Activated naive CD4-positive, alpha-beta T cell (primary cell): Measurements from ENCODE around the gene HDAC9.
"Not testable (repeated sequence)": the region's sequence is repeated elsewhere in the genome, so short reads cannot be mapped to it uniquely, and the experiment has no call there.

Experiments
- DNase-seq, 4 experiments: peaks; one replicate each; lab custom pipeline; 2025; lab: John Stamatoyannopoulos, UW

Gene HDAC9

DNA sequence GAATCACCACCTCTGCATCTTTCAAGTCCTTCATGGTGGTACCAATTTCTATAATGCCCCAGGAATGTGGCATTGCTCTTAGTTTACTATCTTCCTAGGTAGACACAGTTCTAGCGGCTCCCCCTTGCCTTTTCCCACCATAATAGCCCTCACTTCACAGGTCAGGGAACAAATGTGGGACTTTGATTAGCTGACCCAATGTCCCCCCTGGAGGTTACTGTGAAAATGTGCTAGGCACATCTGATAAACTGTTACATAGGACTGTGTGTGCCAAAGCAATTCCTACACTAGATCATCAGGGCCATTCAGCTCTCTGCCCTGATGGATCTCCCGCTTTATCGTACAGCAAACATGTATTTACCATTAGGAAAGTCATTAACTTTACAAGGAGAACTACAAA is 527.9 kb downstream of the HDAC9 start:
- no peak for DNase-seq

DNA sequence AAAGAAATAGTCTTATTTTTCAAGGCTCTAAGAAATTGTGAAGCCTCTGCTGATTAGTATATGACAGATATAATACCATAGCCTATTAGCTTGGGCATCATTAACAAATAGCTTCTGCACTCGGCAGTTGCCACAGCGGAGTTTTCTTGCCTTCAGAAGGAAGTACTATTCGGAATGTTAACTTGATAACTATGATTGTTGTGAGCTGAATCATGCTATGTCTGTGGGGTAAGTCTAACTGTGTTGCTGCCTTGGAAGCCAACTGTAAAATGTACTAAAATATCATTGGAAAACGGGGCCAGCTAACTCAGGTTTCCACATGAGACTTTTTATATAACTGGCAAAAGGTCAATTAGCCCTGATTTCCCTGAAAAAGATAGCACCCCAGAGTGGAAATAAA is 528.7 kb downstream of the HDAC9 start:
- DNase-seq = no peak

DNA sequence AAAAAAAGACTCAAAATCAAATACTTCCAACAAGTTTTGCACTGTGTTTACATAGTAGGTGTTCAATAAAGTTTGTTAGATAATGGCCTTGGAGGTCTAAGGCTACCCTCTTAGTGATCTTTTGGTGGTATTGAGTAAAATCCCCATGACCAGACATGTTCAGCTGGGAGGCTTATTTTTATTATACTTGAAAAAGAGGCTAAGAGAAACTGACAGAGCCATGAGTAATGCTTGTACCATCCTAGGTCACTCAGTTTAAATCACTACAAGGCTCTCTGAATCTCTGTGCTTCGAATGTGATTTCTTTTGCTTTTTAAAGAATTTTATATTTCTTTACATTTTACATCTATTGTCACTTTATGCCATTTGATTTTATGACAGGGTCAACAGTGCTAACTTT is 531.3 kb downstream of the HDAC9 start:
- no peak for DNase-seq

DNA sequence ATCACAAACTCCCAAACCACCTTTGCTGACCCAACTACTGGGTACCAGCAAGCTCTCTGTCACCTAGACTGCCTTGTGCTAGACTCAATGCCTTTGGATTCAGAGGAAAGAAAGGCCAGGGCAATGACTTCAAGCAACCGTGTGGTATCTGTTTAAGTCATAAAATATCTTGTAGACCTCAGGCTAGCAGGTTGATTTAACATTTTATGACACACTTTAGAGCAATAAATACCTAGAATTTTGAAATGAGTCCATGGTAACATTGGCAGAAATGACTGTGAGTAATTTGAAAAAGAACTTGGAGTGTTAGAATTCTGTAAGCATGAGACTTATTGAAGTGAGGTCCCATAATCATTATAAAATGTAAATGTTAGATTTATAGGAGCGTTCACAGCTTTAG is 534.7 kb downstream of the HDAC9 start:
- DNase-seq = no peak

DNA sequence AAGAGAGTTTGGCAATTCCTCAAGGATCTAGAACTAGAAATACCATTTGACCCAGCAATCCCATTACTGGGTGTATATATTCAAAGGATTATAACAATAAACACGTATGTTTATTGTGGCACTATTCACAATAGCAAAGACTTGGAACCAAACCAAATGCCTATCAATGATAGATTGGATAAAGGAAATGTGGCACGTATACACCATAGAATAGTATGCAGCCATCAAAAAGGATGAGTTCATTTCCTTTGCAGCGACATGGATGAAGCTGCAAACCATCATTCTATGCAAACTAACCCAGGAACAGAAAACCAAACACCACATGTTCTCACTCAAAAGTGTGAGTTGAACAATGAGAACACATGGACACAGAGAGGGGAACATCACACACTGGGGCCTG is 537.4 kb downstream of the HDAC9 start:
- not testable (repeated sequence) for DNase-seq

DNA sequence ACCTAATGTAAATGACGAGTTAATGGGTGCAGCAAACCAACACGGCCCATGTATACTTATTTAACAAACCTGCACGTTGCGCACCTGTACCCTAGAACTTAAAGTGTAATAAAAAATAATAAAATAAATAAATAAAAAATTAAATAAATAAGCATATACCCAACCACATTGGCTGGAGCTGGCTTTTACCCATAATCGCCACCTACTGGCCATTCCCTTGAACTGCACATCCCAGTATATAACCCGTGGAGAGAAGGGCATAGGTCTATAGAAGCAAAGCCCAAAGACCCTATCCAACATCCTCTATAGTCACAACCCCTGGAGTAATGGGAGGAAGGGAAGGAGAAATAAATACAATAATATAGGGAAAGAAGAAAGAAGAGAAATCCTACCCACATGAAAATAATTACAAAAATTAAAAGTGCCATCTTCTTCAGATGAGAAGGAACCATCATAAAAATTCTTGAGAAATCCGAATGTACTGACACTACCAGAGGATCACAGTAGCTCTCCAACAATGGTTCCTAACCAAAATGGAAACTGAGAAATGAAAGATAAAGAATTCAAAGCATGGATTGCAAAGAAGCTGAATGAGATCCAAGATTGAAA is 556.3 kb downstream of the HDAC9 start:
- DNase-seq = no peak
